Endothelial cell of umbilical vein (primary cell): Measurements from ENCODE around the gene STYX. TPM values are rescaled to one million over a fixed set of nuclear protein-coding genes. Genes with fewer than 3 reads are reported as not detected.

ENCODE experiments used
- BruUV-seq: library from RNA; stranded (reverse); fragments of 400-500 nt; replicated peaks from 2 replicates; lab custom pipeline; 2021; lab: Mats Ljungman, UMichigan
- CTCF ChIA-PET: fragments of 300-600, 350-600 bp; sonication (Branson Sonifier 250); formaldehyde crosslinking; loops from one replicate; lab custom pipeline; 2021; ENCODE audit warnings: antibody characterized with exemption, inconsistent platforms; lab: Charles Lee
- POLR2A ChIA-PET: fragments of 300-600, 350-600 bp; sonication (Branson Sonifier 250); formaldehyde crosslinking; loops from one replicate; lab custom pipeline; 2021; ENCODE audit warnings: antibody characterized with exemption, inconsistent platforms; lab: Charles Lee
- DNase-seq: peaks from one replicate; pipeline ENCODE4 v3.0.0-alpha.2; 2011; ENCODE audit warnings: low read depth, low spot score
- FAIRE-seq: peaks from 2 replicates; lab custom pipeline; 2011; peaks lifted over from hg19 to GRCh38; lab: Jason Lieb, UNC
- H2AFZ ChIP-seq: 2 replicates; pipeline ENCODE4 v1.6.0; 2012; ENCODE audit warnings: low read depth, low read length, control low read depth, inconsistent platforms
- H3K27ac ChIP-seq: 2 replicates; pipeline ENCODE4 v1.5.1; 2011; ENCODE audit warnings: low read depth, mild to moderate bottlenecking, control low read depth, low read length, moderate library complexity; ENCODE audit not compliant: insufficient read depth
- H3K27me3 ChIP-seq, 2 experiments: 2 replicates each; pipeline versions ENCODE4 v1.6.0 to v1.6.1; 2011; ENCODE audit warnings: low read length in 2 of 2, mixed read lengths in 1 of 2; ENCODE audit not compliant: control insufficient read depth in 2 of 2, insufficient read depth in 2 of 2
- H3K36me3 ChIP-seq, 2 experiments: 2 replicates in 1 of 2; 3 replicates in 1 of 2; pipeline ENCODE4 v1.5.1; 2011; ENCODE audit warnings: low read length in 2 of 2, mild to moderate bottlenecking in 1 of 2, moderate library complexity in 1 of 2; ENCODE audit not compliant: control insufficient read depth in 2 of 2, insufficient read depth in 2 of 2; ENCODE audit errors: extremely low read depth in 1 of 2
- H3K4me1 ChIP-seq: 3 replicates; pipeline ENCODE4 v1.5.1; 2011; ENCODE audit warnings: mild to moderate bottlenecking, low read length; ENCODE audit not compliant: control insufficient read depth, insufficient read depth; ENCODE audit errors: extremely low read depth
- H3K4me2 ChIP-seq: 2 replicates; pipeline ENCODE4 v1.6.1; 2011; ENCODE audit warnings: low read length, control low read depth, mixed read lengths; ENCODE audit not compliant: insufficient read depth
- H3K4me3 ChIP-seq, 3 experiments: fragments of 200-600 bp in 1 of 3; sonication (generic), shearing (Covaris generic) in 1 of 3; replicated peaks in 1 of 3; 2 replicates each; pipeline ENCODE4 v1.5.1; 2011 to 2016; ENCODE audit warnings: control low read depth in 3 of 3, low read length in 3 of 3, mild to moderate bottlenecking in 2 of 3, inconsistent platforms in 1 of 3, low read depth in 1 of 3, moderate library complexity in 1 of 3; ENCODE audit not compliant: insufficient read depth in 1 of 3
- H3K79me2 ChIP-seq: 2 replicates; pipeline ENCODE4 v1.6.0; 2012; ENCODE audit warnings: low read length, inconsistent platforms; ENCODE audit not compliant: control insufficient read depth, insufficient read depth
- H3K9ac ChIP-seq: replicated peaks from 2 replicates; pipeline ENCODE3; 2011; ENCODE audit warnings: low read length, control low read depth; ENCODE audit not compliant: insufficient read depth; ENCODE audit errors: extremely low read depth
- H3K9me1 ChIP-seq: replicated peaks from 3 replicates; pipeline ENCODE4 v1.6.0; 2011; ENCODE audit warnings: mild to moderate bottlenecking, low read length; ENCODE audit not compliant: control insufficient read depth, insufficient read depth; ENCODE audit errors: extremely low read depth
- H3K9me3 ChIP-seq: replicated peaks from 2 replicates; pipeline ENCODE4 v1.5.1; 2012; ENCODE audit warnings: low read length, inconsistent platforms; ENCODE audit not compliant: control insufficient read depth, insufficient read depth
- H4K20me1 ChIP-seq: replicated peaks from 2 replicates; pipeline ENCODE3; 2011; ENCODE audit warnings: mild to moderate bottlenecking, low read length; ENCODE audit not compliant: control insufficient read depth, insufficient read depth; ENCODE audit errors: extremely low read depth
- CTCF ChIP-seq, 2 donors: IDR thresholded peaks; 1 replicate in 1 of 2; 2 replicates in 1 of 2; pipeline ENCODE4 v1.5.1; 2011; ENCODE audit warnings: low read length in 2 of 2, mild to moderate bottlenecking in 2 of 2, moderate library complexity in 2 of 2, control low read depth in 1 of 2, inconsistent platforms in 1 of 2, low read depth in 1 of 2; ENCODE audit not compliant: insufficient read depth in 1 of 2; ENCODE audit errors: extremely low read depth in 1 of 2
- EZH2 ChIP-seq: IDR thresholded peaks from 2 replicates; pipeline ENCODE4 v1.6.1; 2012; ENCODE audit warnings: borderline replicate concordance, low read depth, mild to moderate bottlenecking, moderate library complexity, low read length, inconsistent platforms; ENCODE audit not compliant: severe bottlenecking
- FOS ChIP-seq: IDR thresholded peaks from 2 replicates; pipeline ENCODE4 v1.6.1; 2011; ENCODE audit warnings: mild to moderate bottlenecking, low read length, moderate library complexity, borderline replicate concordance; ENCODE audit not compliant: insufficient read depth
- GATA2 ChIP-seq: IDR thresholded peaks from 2 replicates; pipeline ENCODE4 v1.7.0; 2011; ENCODE audit warnings: low read depth, mild to moderate bottlenecking, moderate library complexity, mixed read lengths, low read length; ENCODE audit not compliant: insufficient read length, insufficient read depth
- JUN ChIP-seq: IDR thresholded peaks from 2 replicates; pipeline ENCODE4 v1.6.1; 2011; ENCODE audit warnings: borderline replicate concordance, low read depth; ENCODE audit not compliant: insufficient read length, insufficient read depth
- MAX ChIP-seq: IDR thresholded peaks from 2 replicates; pipeline ENCODE4 v1.6.1; 2011; ENCODE audit not compliant: insufficient read depth, insufficient read length
- MYC ChIP-seq: IDR thresholded peaks from one replicate; pipeline ENCODE4 v1.6.1; 2011; ENCODE audit warnings: mild to moderate bottlenecking, low read depth, low read length
- POLR2A ChIP-seq: IDR thresholded peaks from 2 replicates; pipeline ENCODE4 v1.6.1; 2012; ENCODE audit warnings: low read depth, mild to moderate bottlenecking, control low read depth, low read length
- POLR2AphosphoS5 ChIP-seq: IDR thresholded peaks from 2 replicates; pipeline ENCODE4 v1.6.1; 2012; ENCODE audit warnings: low read depth, mild to moderate bottlenecking, control low read depth, low read length, moderate library complexity; ENCODE audit not compliant: insufficient read depth
- dilution Hi-C: fragments of 300-500 bp; cut with MboI; formaldehyde crosslinking; loops from one replicate; pipeline ENCODE4 v1.15.0; 2019; ENCODE audit warnings: low sequenced_read_pairs; ENCODE audit not compliant: extremely low pct_ligation_motif_present
- intact Hi-C: fragments of 100-400 bp; cut with micrococcal nuclease; formaldehyde crosslinking; loops from one replicate; pipeline ENCODE4 v1.10.0; 2022
- polyA plus RNA-seq, 4 experiments: library from polyadenylated mRNA; depleted of rRNA in 3 of 4; stranded (reverse) in 3 of 4; unstranded in 1 of 4; fragments of >200 nt; gene quantifications; 2 replicates each; pipeline versions ENCODE4 v1.2.1 to v1.2.3, GENCODE V29; 2011 to 2012; ENCODE audit warnings: missing spikeins in 1 of 4
- total RNA-seq: library from RNA; stranded (reverse); gene quantifications from 2 replicates; pipeline ENCODE4 v1.2.3, GENCODE V29; 2021

Gene STYX
- total and polyA plus RNA-seq, 2 donors (not counting 3 experiments of a cell fraction or from before 2014, with no cell fraction given), result 6.2 to 21.3 TPM

- dilution Hi-C loops, result no loop called here
- POLR2A ChIA-PET, result no interaction called here
Observed at GRCh38 chr14:52789118-52789517, 59.2 kb downstream of the STYX start.

More at GRCh38 chr14:52789118-52789517, 59.2 kb downstream of the STYX start:
- peak overlapping the region in 1 of 3 experiments; percentile 25 for H3K4me3 ChIP-seq
- H3K27ac ChIP-seq, result no peak overlapping the region
- intact Hi-C loops, result no loop called here
- H3K79me2 ChIP-seq, result peaks cover 60% of the 10 kb centered on the region
- no peak for FAIRE-seq
- CTCF ChIA-PET, result interaction anchor here (1.5 kb wide), 1 partner anchor 8 kb away, joined by 4 read pairs; no protein-coding TSS in a partner anchor
- no peak overlapping the region for H2AFZ ChIP-seq
- H3K4me1 ChIP-seq, result peaks cover 25% of the 10 kb centered on the region
- no peak for TF ChIP-seq MYC
- TF ChIP-seq JUN, result no peak
- no peak for TF ChIP-seq FOS
- TF ChIP-seq GATA2, result no peak
- TF ChIP-seq MAX, result no peak
- no peak for TF ChIP-seq CTCF (IDR thresholded peaks at IDR 0.05; ENCODE audit: extremely low read depth in 1 of 2, insufficient read depth in 1 of 2, low read depth in 1 of 2, low read length in 2 of 2)
- TF ChIP-seq POLR2A, result no peak
- TF ChIP-seq EZH2, result no peak
- no peak for TF ChIP-seq POLR2AphosphoS5
- peaks cover 0 to 3% of the 10 kb centered on the region in 2 experiments for H3K36me3 ChIP-seq
- H3K27me3 ChIP-seq, result no peaks in the 10 kb centered on the region
- peak overlapping the region; percentile 92 for H3K4me2 ChIP-seq
- H3K9ac ChIP-seq, result no peak overlapping the region
- no peaks in the 10 kb centered on the region for H3K9me1 ChIP-seq
- no peaks in the 10 kb centered on the region for H4K20me1 ChIP-seq
- no TSS peak for BruUV-seq
- H3K9me3 ChIP-seq, result no peaks in the 10 kb centered on the region
- DNase-seq, result no peak
